GM19397 (cell line): ENCODE measurements around the gene HMCN2.

Source experiments
- ATAC-seq: cut with Tn5 transposase; IDR thresholded peaks from one replicate; pipeline ENCODE4 v1.9.1; 2021; ENCODE audit warnings: mild to moderate bottlenecking, moderate library complexity; ENCODE audit not compliant: unreplicated experiment

Gene HMCN2

DNA sequence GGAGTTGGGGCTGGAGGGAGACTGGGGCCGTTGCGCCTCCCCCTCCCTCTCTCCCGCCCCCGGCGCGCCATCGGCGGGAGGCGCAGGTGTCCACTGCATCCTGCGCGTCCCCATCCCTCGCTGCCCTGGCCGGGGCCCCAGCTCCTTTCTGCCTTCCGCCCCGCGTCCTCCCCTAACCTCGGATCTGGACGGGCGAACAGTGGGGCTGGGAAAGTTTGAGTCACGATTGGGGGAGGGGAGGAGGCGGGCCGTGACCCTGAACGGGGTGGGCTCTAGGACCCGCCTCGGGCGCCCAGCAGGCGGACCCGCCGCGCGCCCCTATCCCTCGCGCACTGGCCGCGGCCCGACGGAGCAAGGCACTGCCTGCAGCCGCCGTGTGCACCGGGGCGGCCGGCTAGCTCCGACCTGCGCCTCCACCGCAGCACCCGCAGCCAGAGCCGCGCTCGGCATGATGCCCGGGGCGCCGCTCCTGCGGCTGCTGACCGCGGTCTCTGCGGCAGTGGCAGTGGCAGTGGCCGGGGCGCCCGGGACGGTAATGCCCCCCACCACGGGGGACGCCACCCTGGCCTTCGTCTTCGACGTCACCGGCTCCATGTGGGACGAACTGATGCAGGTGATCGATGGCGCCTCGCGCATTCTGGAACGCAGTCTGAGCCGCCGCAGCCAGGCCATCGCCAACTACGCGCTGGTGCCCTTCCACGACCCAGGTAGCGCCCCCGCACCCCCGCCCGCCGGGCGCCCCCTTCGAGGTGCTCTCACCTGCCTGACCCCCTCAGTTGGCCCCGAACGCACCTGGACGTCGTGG is at the start of gene HMCN2:
TSS of gene HMCN2 (plus strand) at position 330 of the 805 bp plus-strand sequence. CDS start at position 449, 119 bp downstream.
- no peak for ATAC-seq

- no peak for ATAC-seq
These were observed 47.7 kb upstream of the HMCN2 start for GRCh38 chr9:130217838-130218237.

DNA sequence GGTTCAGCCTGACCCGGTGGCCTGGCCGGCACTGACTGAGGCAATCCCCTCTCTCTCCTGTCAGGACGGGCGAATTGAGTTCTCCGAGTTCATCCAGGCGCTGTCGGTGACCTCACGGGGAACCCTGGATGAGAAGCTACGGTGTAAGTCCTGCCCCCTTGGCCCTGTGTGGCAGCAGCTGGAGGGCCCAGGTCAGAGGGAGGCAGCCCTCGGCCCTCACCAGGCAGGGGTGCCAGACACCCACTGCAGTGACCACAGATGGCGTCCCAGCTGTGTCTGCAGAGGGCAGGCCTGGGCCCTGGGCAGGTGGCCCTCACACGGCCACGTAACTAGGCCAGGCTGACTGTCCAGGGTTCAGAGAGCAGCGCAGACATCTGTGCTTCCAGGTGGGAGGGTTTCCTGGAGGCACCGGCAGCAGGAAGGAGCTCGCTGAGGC is 45.9 kb upstream of the HMCN2 start:
- ATAC-seq = no peak

- ATAC-seq = no peak
These were observed 45.2 kb upstream of the HMCN2 start for GRCh38 chr9:130220352-130220751.

- no peak for ATAC-seq
These were observed 42.7 kb upstream of the HMCN2 start for GRCh38 chr9:130222833-130223232.

- no peak for ATAC-seq
These were observed 40.5 kb upstream of the HMCN2 start for GRCh38 chr9:130225071-130225470.

DNA sequence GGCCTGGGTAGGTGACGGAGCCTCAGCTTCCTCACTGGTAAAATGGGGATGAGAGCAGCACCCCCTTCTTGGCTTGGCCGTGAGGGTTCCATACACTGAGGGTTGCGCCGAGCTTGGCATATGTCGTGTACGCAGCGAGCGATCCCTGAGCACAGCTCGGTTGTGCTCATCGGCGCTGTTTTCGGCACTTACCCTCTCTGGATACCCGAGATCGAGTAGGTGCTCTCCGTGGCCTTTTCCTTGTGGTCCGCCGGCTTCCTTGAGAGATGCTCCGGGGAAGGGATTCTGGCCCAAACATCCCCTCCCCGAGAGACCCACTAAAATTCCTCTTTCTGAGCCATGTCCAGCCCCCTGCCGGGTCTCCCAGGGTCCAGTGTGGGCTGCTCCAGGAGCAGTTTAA is 40.0 kb upstream of the HMCN2 start:
- no peak for ATAC-seq

DNA sequence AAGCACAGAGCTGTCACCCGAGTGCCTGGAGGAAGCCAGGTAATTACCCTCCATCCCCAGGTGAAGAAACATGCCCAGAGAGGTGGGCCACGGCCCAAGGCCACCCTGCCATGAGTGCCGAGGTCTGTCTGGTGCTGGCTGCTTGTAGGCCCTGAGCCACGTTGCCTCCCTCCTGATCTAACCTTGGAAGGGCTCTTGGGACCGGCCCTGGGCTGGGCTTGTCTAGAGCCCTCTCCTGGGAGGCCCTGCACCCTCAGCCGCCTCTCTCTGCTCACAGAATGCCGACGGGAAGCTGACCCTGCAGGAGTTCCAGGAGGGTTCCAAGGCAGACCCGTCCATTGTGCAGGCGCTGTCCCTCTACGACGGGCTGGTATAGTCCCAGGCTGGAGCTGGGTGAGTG is 39.4 kb upstream of the HMCN2 start:
- ATAC-seq = no peak

DNA sequence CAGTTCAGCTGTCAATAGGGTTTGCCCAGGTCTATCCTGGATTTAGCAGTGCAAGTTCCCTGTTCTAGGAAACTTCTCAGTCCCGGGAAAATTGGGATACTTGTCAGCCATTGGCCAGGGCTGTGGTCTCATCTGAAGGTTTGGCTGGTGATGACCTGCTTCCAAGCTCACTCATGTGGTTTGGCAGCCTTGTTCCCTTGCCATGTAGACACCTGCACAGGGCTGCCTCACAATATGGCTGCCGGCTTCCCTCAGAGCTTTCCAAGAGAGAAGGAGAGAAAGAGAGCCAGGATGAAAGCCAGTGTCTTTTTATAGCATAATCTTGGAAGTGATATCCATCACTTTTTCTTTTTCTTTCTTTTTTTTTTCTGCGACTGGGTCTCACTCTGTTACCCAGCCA is 37.7 kb upstream of the HMCN2 start:
- no peak for ATAC-seq

GRCh38 chr9:130229759-130230158 is 35.8 kb upstream of the HMCN2 start:
- no peak for ATAC-seq

DNA sequence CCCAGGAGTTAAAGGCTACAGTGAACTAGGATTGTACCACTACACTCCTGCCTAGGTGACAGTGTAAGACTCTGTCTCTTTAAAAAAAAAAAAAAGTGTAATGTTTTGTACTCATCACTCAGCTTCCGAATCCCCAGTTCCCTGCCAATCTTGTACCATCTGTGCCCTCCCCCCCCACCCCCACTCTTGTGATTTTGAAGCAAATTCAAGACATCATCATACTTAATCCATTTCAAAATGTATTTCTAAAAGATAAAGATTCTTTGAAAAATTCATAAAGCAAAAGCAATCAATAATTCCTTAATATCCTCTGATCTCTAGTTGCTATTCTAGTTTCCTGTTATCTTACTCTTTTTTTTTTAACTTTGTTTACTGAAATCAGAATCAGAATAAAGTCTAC is 34.9 kb upstream of the HMCN2 start:
- ATAC-seq = no peak

GRCh38 chr9:130232899-130233586 is 32.5 kb upstream of the HMCN2 start:
- no peak for ATAC-seq

DNA sequence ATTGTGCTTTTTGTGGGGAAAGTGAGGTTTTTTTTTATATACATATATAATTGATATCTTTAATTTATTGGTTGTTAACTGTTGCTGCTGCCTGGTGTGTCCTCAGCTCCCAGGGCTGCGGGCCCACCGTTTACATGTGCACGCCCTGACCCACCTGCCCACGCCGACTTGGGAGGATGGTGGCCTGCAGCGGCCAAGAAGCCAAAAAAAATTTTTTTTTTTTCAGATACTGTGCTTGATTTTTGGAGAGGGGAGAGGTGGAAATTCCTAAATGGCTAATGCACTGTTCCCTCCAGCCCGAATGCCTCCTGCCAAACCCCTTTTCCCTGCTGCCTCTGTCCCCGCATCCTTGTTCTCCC is 32.0 kb upstream of the HMCN2 start:
- ATAC-seq = no peak

DNA sequence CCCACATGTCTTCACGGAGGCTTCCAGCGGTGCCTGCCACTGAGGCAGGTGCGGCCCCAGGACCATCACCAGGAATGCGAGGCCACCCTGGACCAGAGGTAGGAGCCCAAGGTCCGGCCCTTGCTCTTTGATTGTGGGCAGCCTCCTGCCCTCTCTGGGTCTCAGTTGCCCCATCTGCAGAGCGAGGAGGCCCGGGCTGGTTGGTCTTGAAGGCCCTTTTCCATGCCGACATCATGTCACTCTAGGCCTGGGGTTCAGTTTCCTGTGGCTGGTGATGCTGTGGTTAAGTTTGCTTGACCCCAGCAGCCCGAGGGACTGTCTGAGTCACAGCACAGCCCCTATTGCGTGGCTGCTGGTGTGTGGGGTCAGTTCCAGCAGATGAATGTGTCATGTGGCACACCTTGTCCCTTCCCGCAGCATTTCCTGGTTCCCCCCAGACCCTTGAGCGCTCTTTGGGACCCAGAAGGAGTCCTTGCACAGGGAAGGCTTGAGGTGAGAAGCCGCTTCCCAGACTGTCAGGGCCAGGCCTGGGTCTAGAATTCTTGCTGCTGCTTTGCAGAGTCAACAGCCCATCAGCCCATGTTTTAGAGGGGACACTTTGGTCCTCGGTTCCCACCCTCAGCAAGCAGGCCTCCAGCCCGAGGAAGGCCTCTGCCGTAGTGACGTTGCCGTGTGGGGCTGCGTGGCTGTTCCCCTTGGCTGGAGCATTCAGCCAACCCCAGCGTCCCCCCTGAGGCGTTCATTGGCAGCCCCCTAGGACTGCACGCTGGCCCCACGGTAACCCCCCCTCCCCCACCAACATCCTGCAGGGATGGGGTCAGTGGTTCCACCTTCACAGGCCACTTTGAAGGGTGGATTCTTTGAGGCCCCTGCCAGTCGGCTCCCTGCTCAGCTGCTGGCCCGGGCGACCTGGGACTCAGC is 31.0 kb upstream of the HMCN2 start:
- no peak for ATAC-seq

GRCh38 chr9:130235558-130236435 is 29.8 kb upstream of the HMCN2 start:
- no peak for ATAC-seq

DNA sequence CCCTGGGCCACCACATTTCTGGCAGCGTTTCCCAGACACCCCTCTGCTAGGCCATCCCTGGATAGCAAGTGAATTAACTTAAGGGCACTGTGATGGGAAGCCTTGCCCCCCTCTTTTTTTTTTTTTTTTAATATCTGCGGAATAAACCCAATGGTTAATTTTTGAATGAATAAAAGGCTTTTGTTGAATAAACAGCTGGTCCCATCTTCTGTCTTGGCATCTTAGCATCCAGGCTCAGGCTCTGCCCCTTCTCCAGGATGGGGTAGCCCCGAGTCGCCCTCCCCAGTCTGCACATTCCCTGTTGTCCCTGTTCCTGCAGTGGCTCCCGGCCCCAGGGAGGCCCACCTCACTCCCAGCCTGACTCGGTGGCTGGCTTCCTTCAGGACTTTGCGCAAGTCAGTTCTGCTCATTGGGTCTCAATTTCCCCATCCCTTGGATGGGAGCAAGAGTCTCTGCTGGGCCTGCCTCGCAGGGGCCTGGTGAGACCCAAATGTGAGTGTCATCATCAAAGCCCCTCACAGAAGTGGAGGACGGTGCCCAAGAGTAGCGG is 29.0 kb upstream of the HMCN2 start:
- no peak for ATAC-seq

DNA sequence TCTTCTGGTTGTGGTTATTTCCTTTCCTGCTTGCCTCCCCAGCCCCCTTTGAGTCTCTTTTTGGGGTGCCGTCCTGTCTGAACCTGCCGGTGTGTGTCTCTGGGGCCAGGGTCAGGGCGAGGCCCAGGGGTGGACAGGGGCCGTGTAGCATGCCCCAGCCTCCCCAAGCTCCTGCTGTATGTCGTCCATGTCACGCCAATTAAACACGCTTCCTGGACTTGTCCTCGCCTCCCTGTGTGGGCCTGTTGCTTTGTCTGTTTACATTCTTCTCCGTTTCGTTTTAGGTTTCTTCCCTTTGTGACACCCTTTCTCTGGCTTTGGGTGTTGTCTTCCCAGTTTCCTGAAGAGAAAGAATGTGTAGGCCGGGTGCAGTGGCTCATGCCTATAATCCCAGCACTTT is 28.5 kb upstream of the HMCN2 start:
- ATAC-seq = no peak

GRCh38 chr9:130237763-130238524 is 27.6 kb upstream of the HMCN2 start:
- no peak for ATAC-seq

GRCh38 chr9:130239363-130239695 is 26.2 kb upstream of the HMCN2 start:
- no peak for ATAC-seq
